OCI-LY7 (cell line): ENCODE data around the gene CGNL1.

Experiments
- CTCF ChIP-seq: fragments of 200-600 bp; sonication (generic); conservative IDR thresholded peaks from 2 replicates; pipeline ENCODE4 v1.5.1; 2014; ENCODE audit warnings: mild to moderate bottlenecking, antibody characterized with exemption, low read length, moderate library complexity, mixed read lengths
- EZH2phosphoT487 ChIP-seq: fragments of 200-600 bp; sonication (generic); IDR thresholded peaks from 2 replicates; pipeline ENCODE4 v1.6.1; 2018; ENCODE audit warnings: low read depth, borderline replicate concordance, mild to moderate bottlenecking, mixed run types, antibody characterized with exemption, low read length, moderate library complexity, mixed read lengths

- TF ChIP-seq CTCF (no peak), EZH2phosphoT487 (no peak)
These were observed 118.3 kb downstream of the CGNL1 start for GRCh38 chr15:57494581-57494980.
